RWPE2 (cell line): ENCODE results near the gene LGALS14.
"Not testable (repeated sequence)": the region's sequence is repeated elsewhere in the genome, so short reads cannot be mapped to it uniquely, and the experiment has no call there.

Experiments used
- ATAC-seq: fragments of 200-7000 bp; cut with Tn5 transposase; 3 replicates; pipeline ENCODE4 v1.9.1; 2021; ENCODE audit warnings: low read depth
- DNase-seq: peaks from one replicate; pipeline ENCODE4 v3.0.0-alpha.2; 2020; ENCODE audit warnings: low spot score
- H3K27ac ChIP-seq: fragments of 450-650 bp; 2 replicates; pipeline ENCODE4 v1.5.1; 2017; ENCODE audit warnings: mild to moderate bottlenecking; ENCODE audit not compliant: poor library complexity, severe bottlenecking
- H3K27me3 ChIP-seq: fragments of 250-450 bp; sonication (Bioruptor Pico); 2 replicates; pipeline ENCODE4 v1.5.1; 2021; ENCODE audit warnings: mild to moderate bottlenecking, moderate library complexity; ENCODE audit not compliant: insufficient read depth, poor library complexity, severe bottlenecking
- H3K36me3 ChIP-seq: fragments of 250-450 bp; sonication (Bioruptor Pico); 2 replicates; pipeline ENCODE4 v1.5.1; 2020; ENCODE audit warnings: low read depth, mild to moderate bottlenecking, moderate library complexity
- H3K4me1 ChIP-seq: fragments of 250-450 bp; sonication (Bioruptor Pico); 2 replicates; pipeline ENCODE4 v1.5.1; 2021; ENCODE audit warnings: mild to moderate bottlenecking, moderate library complexity; ENCODE audit not compliant: insufficient read depth, poor library complexity, severe bottlenecking
- H3K4me3 ChIP-seq: fragments of 250-450 bp; sonication (Bioruptor Pico); 2 replicates; pipeline ENCODE4 v1.5.1; 2021; ENCODE audit warnings: mild to moderate bottlenecking, moderate library complexity; ENCODE audit not compliant: severe bottlenecking
- H3K9me3 ChIP-seq: fragments of 250-450 bp; sonication (Bioruptor Pico); 2 replicates; pipeline ENCODE4 v1.5.1; 2021; ENCODE audit warnings: mild to moderate bottlenecking, moderate library complexity; ENCODE audit not compliant: severe bottlenecking
- CTCF ChIP-seq: fragments of 450-650 bp; IDR thresholded peaks from one replicate; pipeline ENCODE4 v1.5.1; 2017; ENCODE audit warnings: mild to moderate bottlenecking, moderate library complexity; ENCODE audit not compliant: poor library complexity, severe bottlenecking

The LGALS14 gene

DNA sequence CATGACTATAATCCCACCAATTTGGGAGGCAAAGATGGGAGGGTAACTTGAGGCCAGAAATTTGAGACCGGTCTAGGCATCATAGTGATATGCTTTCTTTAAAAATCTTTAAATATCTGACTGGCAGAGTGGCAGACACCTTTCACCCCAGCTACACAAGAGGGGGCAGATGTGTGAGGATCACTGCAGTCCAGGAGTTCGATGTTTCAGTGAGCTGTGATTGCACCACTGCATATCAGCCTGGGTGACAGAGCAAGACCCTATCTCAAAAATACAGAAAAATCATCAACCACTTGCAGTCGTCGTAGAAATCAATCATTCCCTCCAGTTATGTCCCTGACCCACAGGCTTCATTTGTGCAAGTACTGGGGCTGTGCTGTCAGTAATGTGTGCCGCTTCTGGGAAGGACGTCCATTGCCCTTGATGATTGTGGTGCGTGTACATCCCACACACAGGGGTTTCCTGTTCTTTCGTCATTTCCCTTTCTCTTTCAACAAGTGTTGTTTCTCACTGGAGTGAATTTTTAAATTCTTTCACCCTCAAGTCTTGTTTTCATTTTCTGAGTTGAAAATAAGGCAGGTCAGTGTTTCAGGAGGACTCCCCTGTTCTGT lies 1.4 kb downstream of the LGALS14 start:
- no peak overlapping the region for H3K27ac ChIP-seq
- ATAC-seq (no peak), DNase-seq (no peak)
- TF ChIP-seq CTCF, result no peak
- no peaks in the 10 kb centered on the region for H3K4me1 ChIP-seq
- no peaks in the 10 kb centered on the region for H3K36me3 ChIP-seq
- H3K27me3 ChIP-seq, result peaks cover 3% of the 10 kb centered on the region
- no peak overlapping the region for H3K4me3 ChIP-seq
- no peaks in the 10 kb centered on the region for H3K9me3 ChIP-seq

DNA sequence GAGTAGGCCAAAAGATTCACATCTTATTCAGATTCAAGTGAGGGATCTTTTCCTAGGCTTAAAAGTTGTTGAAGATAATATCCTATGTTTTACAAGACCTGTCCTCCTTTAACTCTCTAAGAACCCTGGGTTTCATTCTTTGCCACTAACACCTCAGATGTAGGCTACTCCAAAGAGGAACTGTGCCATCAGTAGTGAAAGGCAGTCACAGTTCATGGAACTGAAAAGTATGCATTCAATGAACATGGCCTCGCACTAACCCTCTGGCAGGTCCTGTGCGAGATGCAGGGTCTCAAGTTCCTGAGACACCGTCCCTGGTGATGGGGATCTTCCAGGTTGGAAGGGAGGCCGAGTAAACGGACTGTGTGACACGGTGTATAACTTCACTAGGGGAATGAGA lies 4.3 kb downstream of the LGALS14 start:
- Histone ChIP-seq H3K4me1 (no peaks in the 10 kb centered on the region), H3K9me3 (no peaks in the 10 kb centered on the region), H3K36me3 (no peaks in the 10 kb centered on the region), H3K27ac (no peak overlapping the region), H3K27me3 (no peaks in the 10 kb centered on the region), H3K4me3 (no peak overlapping the region)
- TF ChIP-seq CTCF, result no peak
- no peak for DNase-seq
- ATAC-seq, result no peak

- ATAC-seq (peak; percentile 87), DNase-seq (no peak)
- no peak for TF ChIP-seq CTCF
- Histone ChIP-seq H3K4me3 (no peak overlapping the region), H3K27me3 (no peaks in the 10 kb centered on the region), H3K36me3 (no peaks in the 10 kb centered on the region), H3K27ac (no peak overlapping the region), H3K9me3 (no peaks in the 10 kb centered on the region), H3K4me1 (no peaks in the 10 kb centered on the region)
These were observed 5.0 kb downstream of the LGALS14 start for GRCh38 chr19:39709026-39709872.

DNA sequence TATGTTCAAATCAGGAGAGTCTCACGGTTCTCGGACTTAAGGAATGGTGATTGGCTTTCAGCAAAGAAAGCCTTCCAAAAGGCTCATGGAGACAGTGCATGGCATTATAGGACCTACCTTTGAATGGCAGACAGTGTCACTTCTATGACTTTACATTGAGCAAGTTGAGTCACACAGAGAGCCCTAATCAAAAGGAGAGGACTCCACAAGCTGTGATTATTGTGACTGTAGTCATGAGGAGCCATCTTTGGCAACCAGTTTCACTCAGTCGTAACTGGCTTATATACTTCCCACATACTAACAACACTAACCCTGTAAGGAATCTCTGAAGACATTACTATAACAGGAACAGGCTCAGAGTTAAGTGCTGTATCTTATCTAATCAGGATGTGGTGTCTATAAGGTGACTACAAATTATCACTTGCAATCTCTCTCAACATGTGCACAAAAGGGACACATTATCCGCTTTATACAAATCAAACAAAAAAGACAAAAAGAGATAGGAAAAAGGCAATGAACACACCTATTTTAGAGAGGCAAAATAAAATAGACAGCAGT lies 6.1 kb downstream of the LGALS14 start:
- Histone ChIP-seq H3K9me3 (no peaks in the 10 kb centered on the region), H3K4me1 (no peaks in the 10 kb centered on the region), H3K27ac (no peak overlapping the region), H3K4me3 (no peak overlapping the region), H3K27me3 (no peaks in the 10 kb centered on the region), H3K36me3 (no peaks in the 10 kb centered on the region)
- ATAC-seq (no peak), DNase-seq (no peak)
- TF ChIP-seq CTCF, result no peak

DNA sequence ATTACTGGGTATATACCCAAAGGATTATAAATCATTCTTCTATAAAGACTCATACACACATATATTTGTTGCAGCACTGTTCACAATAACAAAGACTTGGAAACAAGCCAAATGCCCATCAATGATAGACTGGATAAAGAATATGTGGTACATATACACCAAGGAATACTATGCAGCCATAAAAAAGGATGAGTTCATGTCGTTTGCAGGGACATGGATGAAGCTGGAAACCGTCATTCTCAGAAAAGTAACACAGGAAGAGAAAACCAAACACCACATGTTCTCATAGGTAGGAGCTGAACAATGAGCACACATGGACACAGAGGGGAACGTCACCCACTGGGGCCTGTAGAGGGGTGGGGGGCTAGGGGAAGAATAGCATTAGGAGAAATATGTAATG lies 15.9 kb downstream of the LGALS14 start:
- not testable (repeated sequence) for H3K4me3 ChIP-seq, ATAC-seq, DNase-seq

More for the DNA sequence above, 15.9 kb downstream of the LGALS14 start:
- not testable (repeated sequence) for H3K4me1 ChIP-seq, H3K36me3 ChIP-seq, H3K27ac ChIP-seq, H3K9me3 ChIP-seq
- peaks cover 11% of the 10 kb centered on the region for H3K27me3 ChIP-seq
